ENCODE measurements around the gene ATP5F1A.
"Not testable (repeated sequence)": the region's sequence is repeated elsewhere in the genome, so short reads cannot be mapped to it uniquely, and the experiment has no call there.

Gene ATP5F1A

DNA sequence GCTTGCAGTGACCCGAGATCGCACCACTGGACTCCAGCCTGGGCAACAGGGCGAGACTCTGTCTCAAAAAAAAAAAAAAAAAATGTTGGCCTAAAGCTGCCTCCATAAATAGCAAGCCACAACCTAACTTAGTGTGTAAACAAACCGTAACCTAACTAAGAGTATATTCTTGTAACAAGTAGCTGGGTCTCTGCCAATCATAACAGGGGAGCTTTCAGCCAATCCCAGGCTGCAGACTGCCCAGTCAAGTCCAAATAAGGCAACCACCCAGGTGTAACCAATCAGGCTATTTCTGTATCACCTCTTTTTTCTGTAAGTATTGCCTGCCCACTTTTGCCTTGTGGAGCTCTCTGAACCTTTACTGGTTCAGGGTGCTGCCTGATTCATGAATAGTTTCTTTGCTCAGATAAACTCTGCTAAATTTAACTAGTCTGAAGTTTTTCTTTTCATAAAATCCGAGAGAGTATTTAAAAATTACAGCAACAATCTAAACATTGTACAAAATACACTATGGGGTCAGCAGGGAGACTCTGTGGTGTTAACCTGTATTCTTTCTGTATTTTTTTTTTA lies 30.6 kb downstream of the ATP5F1A start:
- Mint-ChIP-seq H3K36me3 (peaks cover 3% of the 10 kb centered on the region), H3K9me3 (ENCODE audit: low read depth) (no peaks in the 10 kb centered on the region), H3K4me1 (ENCODE audit: low read depth) (peaks cover 21% of the 10 kb centered on the region), H3K27me3 (no peaks in the 10 kb centered on the region), H3K4me3 (no peak overlapping the region), H3K27ac (no peak overlapping the region)

DNA sequence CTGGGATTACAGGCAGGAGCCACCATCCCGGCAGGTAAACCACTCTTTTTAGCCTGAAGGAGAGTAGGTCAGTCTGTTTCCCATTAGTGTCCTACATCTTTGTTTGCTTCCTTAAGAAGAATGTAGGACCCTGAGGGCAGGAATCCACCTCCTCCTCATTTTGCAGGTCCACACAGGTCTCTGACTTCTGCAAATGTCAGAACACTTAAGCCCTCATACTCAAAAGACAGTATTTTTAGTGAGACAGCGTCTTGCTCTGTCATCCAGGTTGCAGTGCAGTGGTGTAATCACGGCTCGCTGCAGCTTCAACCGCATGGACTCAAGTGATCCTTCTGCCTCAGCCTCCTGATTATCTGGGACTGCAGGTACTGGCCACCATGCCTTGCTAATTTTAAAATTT lies 35.3 kb downstream of the ATP5F1A start:
- Mint-ChIP-seq H3K4me3 (no peak overlapping the region), H3K4me1 (ENCODE audit: low read depth) (no peaks in the 10 kb centered on the region), H3K36me3 (peaks cover 3% of the 10 kb centered on the region), H3K9me3 (ENCODE audit: low read depth) (no peaks in the 10 kb centered on the region), H3K27ac (no peak overlapping the region), H3K27me3 (no peaks in the 10 kb centered on the region)

DNA sequence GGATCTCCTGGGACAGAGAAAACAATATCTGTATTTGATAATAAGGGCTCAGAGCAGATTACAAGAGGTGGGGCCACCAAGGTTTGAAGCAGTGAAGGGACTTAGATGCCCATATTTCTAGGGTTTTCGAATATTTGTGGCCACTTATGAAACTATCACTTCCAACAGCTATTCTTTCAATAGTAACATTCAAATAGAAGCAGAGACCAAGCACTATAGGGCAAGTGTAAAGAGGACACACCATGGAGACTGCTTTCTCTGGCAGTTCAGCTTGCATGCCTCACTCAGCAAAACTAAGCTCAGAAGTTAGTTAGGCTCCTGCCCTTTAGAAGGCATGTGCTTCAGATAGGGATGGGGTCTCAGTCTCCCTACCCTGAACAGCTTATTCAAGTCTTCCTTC lies 36.3 kb downstream of the ATP5F1A start:
- peaks cover 3% of the 10 kb centered on the region for H3K36me3 Mint-ChIP-seq
- H3K4me1 Mint-ChIP-seq (ENCODE audit: low read depth): no peaks in the 10 kb centered on the region
- H3K27ac Mint-ChIP-seq: no peak overlapping the region
- H3K9me3 Mint-ChIP-seq (ENCODE audit: low read depth): no peaks in the 10 kb centered on the region
- no peak overlapping the region for H3K4me3 Mint-ChIP-seq
- H3K27me3 Mint-ChIP-seq: no peaks in the 10 kb centered on the region

GRCh38 chr18:46061387-46061786 lies 36.7 kb downstream of the ATP5F1A start:
- Mint-ChIP-seq H3K4me3 (no peak overlapping the region), H3K9me3 (ENCODE audit: low read depth) (no peaks in the 10 kb centered on the region), H3K27me3 (no peaks in the 10 kb centered on the region), H3K27ac (no peak overlapping the region), H3K36me3 (peaks cover 3% of the 10 kb centered on the region), H3K4me1 (ENCODE audit: low read depth) (no peaks in the 10 kb centered on the region)

DNA sequence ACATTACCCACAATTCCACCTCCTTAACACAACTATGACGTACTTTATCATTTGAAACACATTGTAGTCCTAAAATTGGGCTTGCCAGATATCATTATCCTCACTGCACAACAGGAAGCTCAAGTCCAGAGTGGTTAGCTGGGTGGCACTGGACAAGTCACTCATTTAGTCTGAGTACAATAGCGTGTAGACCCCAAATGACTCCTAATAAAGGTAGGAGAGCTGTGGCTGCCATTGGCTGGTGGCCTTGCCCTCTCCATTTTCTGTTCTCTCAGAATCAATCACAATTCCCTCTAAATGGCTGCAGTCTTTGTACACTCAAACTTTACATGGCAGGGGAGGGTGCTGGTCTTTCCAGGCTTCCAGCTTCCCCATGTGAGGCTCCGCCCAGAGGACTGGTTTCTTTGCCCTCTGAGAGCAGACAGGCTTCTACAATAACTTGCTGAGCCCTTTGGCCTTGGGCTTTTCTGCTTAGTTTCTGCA lies 37.7 kb downstream of the ATP5F1A start:
- Mint-ChIP-seq H3K4me1 (ENCODE audit: low read depth) (peaks cover 10% of the 10 kb centered on the region), H3K4me3 (no peak overlapping the region), H3K27ac (no peak overlapping the region), H3K27me3 (no peaks in the 10 kb centered on the region), H3K36me3 (peaks cover 3% of the 10 kb centered on the region), H3K9me3 (ENCODE audit: low read depth) (no peaks in the 10 kb centered on the region)

- Mint-ChIP-seq H3K4me1 (ENCODE audit: low read depth) (peaks cover 37% of the 10 kb centered on the region), H3K9me3 (ENCODE audit: low read depth) (no peaks in the 10 kb centered on the region), H3K36me3 (peaks cover 3% of the 10 kb centered on the region), H3K4me3 (peak overlapping the region; percentile 61), H3K27me3 (no peaks in the 10 kb centered on the region), H3K27ac (peak overlapping the region; percentile 42)
Observed at GRCh38 chr18:46055838-46056230, 42.3 kb downstream of the ATP5F1A start.

GRCh38 chr18:46054956-46055837 lies 42.9 kb downstream of the ATP5F1A start:
- Mint-ChIP-seq H3K27me3 (no peaks in the 10 kb centered on the region), H3K27ac (peak overlapping the region; percentile 42), H3K4me3 (peak overlapping the region; percentile 61), H3K4me1 (ENCODE audit: low read depth) (peaks cover 37% of the 10 kb centered on the region), H3K9me3 (ENCODE audit: low read depth) (no peaks in the 10 kb centered on the region), H3K36me3 (peaks cover 3% of the 10 kb centered on the region)

- peaks cover 37% of the 10 kb centered on the region for H3K4me1 Mint-ChIP-seq (ENCODE audit: low read depth)
- peaks cover 3% of the 10 kb centered on the region for H3K36me3 Mint-ChIP-seq
- no peaks in the 10 kb centered on the region for H3K27me3 Mint-ChIP-seq
- H3K9me3 Mint-ChIP-seq (ENCODE audit: low read depth): no peaks in the 10 kb centered on the region
- no peak overlapping the region for H3K4me3 Mint-ChIP-seq
- no peak overlapping the region for H3K27ac Mint-ChIP-seq
Observed at GRCh38 chr18:46053368-46054095, 44.6 kb downstream of the ATP5F1A start.

- Mint-ChIP-seq H3K27me3 (no peaks in the 10 kb centered on the region), H3K36me3 (peaks cover 3% of the 10 kb centered on the region), H3K4me1 (ENCODE audit: low read depth) (peaks cover 37% of the 10 kb centered on the region), H3K27ac (no peak overlapping the region), H3K4me3 (no peak overlapping the region), H3K9me3 (ENCODE audit: low read depth) (no peaks in the 10 kb centered on the region)
Observed at GRCh38 chr18:46051731-46052461, 46.2 kb downstream of the ATP5F1A start.

GRCh38 chr18:46050268-46050667 lies 47.8 kb downstream of the ATP5F1A start:
- peaks cover 4% of the 10 kb centered on the region for H3K36me3 Mint-ChIP-seq
- peaks cover 36% of the 10 kb centered on the region for H3K4me1 Mint-ChIP-seq (ENCODE audit: low read depth)
- no peak overlapping the region for H3K4me3 Mint-ChIP-seq
- H3K27ac Mint-ChIP-seq: no peak overlapping the region
- H3K9me3 Mint-ChIP-seq (ENCODE audit: low read depth): no peaks in the 10 kb centered on the region
- H3K27me3 Mint-ChIP-seq: no peaks in the 10 kb centered on the region

- Mint-ChIP-seq H3K4me1 (ENCODE audit: low read depth) (peaks cover 29% of the 10 kb centered on the region), H3K27ac (no peak overlapping the region), H3K36me3 (peaks cover 5% of the 10 kb centered on the region)
Observed at GRCh38 chr18:46048641-46049040, 49.5 kb downstream of the ATP5F1A start.

DNA sequence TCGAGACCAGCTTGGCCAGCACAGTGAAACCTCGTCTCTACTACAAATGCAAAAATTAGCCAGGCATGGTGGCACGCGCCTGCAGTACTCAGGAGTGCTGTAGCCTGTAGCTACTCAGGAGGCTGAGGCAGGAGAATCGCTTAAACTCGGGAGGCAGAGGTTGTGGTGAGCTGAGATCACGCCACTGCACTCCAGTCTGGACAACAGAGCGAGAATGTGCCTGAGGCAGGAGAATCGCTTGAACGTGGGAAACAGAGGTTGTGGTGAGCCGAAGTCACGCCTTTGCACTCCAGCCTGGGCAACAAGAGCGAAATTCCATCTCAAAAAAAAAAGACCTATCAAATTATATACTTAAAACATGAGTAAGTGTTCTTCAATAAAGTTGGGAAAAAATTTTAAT lies 50.7 kb downstream of the ATP5F1A start:
- peaks cover 29% of the 10 kb centered on the region for H3K4me1 Mint-ChIP-seq (ENCODE audit: low read depth)
- H3K4me3 Mint-ChIP-seq; H3K27me3 Mint-ChIP-seq; H3K9me3 Mint-ChIP-seq (ENCODE audit: low read depth); H3K36me3 Mint-ChIP-seq; H3K27ac Mint-ChIP-seq: not testable (repeated sequence)

More at GRCh38 chr18:46048641-46049040, 49.5 kb downstream of the ATP5F1A start:
- Mint-ChIP-seq H3K4me3 (no peak overlapping the region), H3K9me3 (ENCODE audit: low read depth) (no peaks in the 10 kb centered on the region), H3K27me3 (no peaks in the 10 kb centered on the region)

DNA sequence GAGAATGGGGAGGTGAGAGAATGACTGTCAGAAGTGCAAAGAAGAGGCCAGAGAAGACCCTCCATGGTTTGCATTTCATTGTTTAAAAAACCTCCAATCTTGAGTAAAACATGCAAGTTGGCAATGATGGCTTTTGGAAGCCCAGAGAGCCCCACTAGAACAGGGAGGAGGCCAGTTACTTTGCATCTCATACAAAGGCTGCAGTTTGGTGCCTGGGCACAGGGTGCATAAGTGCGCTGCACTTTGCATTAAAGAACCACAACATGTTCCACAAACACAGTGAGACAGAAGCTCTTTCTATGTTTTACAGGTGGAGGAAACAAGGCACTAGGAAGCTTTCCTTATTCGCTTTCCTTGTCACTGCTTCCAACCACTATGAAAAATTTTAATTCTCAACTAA lies 51.4 kb downstream of the ATP5F1A start:
- Mint-ChIP-seq H3K9me3 (ENCODE audit: low read depth) (no peaks in the 10 kb centered on the region), H3K27ac (no peak overlapping the region), H3K4me3 (no peak overlapping the region), H3K27me3 (no peaks in the 10 kb centered on the region), H3K4me1 (ENCODE audit: low read depth) (peaks cover 32% of the 10 kb centered on the region), H3K36me3 (peaks cover 2% of the 10 kb centered on the region)

- Mint-ChIP-seq H3K27ac (no peak overlapping the region), H3K9me3 (ENCODE audit: low read depth) (no peaks in the 10 kb centered on the region)
Observed at GRCh38 chr18:46046126-46046525, 52.0 kb downstream of the ATP5F1A start.

More at GRCh38 chr18:46046126-46046525, 52.0 kb downstream of the ATP5F1A start:
- Mint-ChIP-seq H3K4me1 (ENCODE audit: low read depth) (peaks cover 34% of the 10 kb centered on the region), H3K4me3 (no peak overlapping the region), H3K36me3 (peaks cover 2% of the 10 kb centered on the region), H3K27me3 (no peaks in the 10 kb centered on the region)

All from activated naive CD8-positive, alpha-beta T cell (primary cell).